CD4-positive, alpha-beta T cell treated with Interleukin-4 for 4 hours (primary cell): Measurements from ENCODE around the gene WNT9A.

Experiments used
- DNase-seq: peaks from one replicate; pipeline ENCODE4 v3.0.0-alpha.2; 2020

WNT9A gene

DNA sequence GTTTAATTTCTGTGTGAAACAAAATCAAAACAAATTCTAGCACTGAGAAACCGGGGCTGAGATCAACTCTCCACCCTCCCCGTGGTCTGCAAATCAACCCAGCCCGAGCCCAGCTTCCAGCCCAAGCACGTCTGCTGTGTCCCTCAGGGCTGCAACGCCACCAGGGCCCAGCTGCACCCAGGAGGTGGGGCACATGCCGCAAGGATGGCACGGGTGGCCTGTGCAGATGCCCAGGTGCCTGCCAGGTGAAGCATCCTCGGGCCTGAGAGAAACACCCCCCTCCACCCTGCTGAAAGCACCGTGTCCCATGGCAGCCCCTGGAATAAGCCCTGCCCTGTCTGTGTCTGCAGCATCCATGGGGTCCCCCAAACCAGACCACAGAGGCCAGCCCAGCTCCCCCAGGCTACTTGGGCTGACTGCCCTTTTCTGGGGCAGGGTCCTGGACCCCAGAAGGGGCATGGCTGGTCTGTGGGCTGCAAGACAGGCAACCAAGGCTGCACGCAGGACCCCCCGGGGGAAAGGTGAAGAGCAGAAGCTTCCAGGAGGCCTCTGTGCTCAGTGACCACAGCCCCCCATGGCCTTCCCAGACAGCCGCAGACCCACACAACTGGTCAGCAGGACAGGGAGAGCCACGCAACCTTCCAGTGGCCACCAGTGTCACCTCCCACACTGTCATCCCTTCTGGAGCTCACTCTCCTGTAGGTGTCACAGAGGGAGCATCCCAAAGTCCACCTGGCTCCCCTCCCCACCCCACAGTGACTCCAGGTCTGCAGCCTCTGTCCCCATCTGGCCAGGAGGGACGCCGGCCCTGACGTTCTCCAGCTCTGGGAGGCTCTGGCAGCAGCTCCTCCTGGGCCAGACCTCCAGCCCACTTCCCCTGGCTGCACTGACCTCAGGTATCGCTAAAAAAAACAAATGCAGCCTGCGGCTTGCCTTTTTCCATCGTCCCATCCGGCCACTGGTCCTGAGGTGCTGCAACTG, 7.7 kb downstream of the WNT9A start:
- DNase-seq: no peak

DNA sequence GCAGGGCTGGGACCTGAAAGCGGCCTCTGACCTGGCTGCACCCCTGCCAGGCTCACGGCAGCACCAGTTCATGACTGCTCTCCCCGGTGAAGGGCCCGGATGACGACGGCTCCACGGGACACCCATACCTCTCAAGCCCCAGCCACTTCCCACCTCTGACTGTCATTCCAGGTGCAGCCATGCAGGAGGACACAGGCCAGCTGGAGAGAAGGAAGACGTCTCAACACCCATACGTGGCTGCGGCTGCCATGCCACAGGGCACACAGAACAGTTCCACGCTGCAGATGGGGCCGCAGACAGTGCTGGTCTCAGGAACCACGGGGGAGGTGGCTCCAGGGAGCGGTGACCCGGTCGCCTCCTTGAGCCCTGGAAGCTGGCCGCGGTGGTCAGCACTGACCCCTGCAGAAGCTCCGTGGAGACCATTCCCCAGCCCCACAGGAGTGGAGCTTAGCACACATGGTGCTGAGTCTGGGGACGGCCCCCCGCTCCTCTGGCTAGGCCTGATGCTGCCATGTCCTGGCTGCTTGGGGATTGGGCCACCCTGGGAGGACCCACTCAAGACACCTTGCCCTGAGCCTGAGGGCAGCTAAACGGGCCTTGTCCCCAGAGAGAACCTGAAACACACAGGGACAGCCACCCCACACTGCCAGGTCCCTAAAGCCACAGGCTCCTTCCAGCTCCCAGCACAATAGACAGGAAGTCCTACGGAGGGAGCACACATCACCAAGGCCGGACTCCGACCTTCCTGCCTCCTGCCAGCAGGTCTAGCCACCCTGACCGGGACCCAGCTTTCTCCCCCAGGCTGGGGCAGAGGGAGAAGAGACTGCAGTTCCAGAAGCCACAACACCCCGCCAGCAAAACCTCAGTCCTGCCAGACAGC, 8.6 kb downstream of the WNT9A start:
- DNase-seq: no peak

DNA sequence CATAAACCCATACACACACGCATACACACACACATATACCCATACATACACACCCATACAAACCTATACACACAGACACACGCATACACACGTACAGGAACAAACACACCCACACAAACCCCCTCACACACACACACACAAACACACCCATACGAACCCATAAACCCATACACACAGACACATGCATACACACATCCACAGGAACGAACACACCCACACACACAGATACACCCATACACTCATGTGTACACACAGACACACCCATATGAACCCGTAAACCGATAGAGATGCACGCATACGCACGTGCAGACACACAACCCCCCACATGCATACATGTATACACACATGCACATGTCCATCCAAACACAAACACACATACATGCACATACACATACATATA, 9.5 kb downstream of the WNT9A start:
- DNase-seq: no peak

DNA sequence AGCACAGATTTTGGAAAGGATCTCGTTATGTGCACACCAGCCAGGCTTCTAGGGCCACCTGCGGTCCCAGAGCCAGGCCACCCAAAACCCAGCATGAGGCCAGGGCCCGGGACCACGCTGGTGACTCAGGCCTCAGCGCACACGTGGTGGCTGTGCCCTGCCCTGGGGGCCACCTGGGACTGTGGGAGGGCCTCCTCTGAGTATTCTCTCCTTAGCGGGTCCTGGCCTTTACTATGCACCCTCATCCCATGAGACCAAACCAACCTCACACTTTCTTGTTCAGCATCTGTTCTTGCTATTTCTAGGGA, 9.9 kb downstream of the WNT9A start:
- DNase-seq: no peak

DNA sequence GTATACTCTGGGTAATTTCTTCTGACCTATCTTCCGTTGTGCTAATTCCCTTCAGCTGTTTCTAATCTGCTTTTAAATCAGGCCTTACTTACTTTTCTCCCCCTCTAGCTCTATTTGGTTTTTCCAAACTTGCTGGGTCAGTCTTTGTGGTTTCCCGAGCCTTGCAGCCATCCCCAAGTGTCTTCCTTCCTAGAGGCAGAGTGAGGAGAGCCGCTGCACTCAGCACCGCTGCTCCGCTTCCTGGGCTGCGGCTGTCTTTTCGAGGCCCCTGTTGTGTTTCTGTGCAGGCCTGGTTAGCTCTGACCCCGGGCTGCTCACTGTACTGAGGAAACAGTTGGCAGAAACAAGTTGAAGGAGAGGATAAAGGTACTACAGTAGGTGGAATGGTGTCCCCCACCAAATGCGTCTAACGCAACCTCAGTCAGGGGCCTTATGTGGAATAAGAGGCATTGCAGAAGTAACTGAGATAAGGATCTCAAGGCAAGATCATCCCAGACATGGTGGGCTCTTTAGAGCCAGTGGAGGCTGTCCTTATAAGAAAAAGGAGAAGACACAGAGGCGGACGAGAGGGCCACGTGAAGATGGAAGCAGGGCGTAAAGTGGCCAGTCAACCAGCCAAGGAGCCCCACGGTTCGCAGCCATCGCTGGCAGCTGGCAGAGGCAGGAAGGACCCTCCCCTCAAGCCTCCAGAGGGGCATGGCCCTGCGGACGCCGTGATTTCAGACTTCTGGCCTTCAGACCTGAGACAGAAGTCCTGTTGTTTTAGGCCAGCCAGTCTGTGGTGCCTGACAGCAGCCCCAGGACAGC, 10.5 kb downstream of the WNT9A start:
- no peak for DNase-seq

DNA sequence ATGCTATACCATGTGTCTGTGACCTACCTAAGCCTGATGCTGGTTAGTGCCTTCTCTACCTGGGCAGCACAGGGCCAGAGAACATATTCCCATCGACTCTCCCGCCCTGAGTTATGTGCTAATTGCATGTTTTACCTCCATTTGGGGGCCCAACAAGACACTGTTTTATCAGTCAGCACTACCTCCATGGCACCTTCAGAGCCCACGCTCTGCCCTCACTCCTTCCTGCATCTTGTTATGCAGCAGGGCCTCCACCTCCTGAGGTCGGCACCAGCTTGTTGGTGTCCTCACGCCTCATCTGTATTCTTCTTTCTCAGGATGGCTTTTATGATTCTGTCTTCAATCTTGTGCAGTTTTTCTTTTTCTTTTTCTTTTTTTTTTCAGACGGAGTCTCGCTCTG, 11.9 kb downstream of the WNT9A start:
- no peak for DNase-seq

DNA sequence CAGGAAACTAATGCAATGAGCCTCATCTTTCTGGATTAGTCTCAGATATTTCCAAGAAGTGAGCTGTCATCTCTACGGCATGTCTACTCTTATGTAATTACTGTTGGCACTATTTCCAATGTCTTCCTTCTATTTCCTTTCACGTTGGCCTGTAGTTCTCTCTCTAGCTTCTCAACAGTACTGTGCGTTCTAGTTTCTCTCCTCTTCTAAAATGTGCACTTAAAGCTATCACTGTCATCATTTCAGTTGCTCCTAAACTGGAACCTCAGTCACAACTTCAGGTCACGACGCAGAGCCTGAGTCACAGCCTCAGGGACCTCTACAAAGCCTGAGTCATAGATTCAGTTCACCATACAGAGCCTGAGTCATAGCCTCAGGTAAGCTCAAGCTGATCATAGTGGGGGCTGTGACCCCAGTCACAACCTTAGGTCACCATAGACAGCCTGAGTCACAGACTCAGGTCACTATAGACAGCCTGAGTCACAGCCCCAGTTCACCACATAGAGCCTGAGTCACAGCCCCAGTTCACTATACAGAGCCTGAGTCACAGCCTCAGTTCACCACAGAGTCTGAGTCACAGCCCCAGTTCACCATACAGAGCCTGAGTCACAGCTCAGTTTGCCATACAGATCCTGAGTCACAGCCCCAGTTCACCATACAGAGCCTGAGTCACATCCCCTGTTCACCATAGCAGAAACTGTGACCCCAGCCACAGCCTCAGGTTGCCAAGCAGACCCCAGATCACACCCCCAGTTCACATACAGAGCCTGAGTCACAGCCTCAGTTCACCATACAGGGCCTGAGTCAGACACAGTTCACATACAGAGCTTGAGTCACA, 13.0 kb downstream of the WNT9A start:
- peak; percentile 59 for DNase-seq

DNA sequence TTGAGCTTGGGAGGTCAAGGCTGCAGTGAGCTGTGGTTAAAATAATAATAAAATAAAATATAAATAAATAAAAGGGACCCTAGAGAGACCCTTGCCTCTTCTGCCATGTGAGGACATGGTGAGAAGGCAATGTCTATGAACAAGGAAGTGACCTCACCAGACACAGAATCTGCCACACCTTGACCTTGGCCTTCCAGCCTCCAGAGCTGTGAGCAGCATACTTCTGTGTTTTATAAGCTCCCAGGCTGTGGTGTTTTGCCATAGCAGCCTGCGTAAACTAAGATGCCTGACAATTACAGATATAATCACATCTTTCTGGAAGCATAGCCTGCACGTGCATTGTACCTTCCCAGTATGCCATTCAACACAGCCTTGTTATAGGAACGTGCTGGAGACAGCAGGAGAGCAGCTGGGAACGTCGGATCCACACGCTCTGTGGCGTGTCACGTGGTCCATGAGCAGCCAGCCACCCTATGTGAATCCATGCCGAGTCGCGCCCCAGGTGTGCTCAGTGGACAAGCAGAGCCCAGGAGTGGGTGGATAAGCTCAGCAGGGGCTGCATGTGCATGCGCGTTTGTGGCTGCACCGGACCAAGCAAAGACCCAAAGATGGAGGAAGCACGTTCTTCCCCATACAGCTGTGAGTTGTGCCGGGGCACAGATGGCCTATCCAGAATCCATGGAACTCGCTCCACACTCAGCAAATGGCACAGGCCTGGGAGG, 17.8 kb downstream of the WNT9A start:
- DNase-seq: no peak

DNA sequence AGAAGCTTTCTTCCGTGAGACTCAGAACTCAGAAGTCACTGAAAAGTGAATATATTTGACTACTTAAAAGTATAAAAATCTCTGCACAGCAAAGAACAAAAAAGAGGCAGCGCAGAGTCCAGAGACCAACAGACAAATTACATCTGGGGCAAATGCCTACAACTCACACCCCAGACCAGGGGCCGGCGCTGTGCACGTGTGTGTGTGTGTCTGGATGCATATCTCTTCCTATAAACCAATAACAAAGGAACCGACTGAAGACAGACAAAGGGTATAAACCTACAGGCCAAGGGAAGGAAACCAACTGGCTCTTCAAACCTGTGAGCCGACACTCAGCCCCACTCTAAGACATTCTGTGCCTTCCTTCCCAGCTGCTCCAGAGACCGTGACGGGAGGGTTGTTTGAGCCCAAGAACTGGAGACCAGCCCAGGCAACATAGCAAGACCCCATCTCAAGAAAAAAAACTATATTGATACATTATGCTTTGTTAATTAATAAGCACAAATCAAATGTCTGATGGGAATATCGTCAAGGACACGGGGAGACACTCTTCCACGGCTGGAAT, 18.8 kb downstream of the WNT9A start:
- DNase-seq: no peak

DNA sequence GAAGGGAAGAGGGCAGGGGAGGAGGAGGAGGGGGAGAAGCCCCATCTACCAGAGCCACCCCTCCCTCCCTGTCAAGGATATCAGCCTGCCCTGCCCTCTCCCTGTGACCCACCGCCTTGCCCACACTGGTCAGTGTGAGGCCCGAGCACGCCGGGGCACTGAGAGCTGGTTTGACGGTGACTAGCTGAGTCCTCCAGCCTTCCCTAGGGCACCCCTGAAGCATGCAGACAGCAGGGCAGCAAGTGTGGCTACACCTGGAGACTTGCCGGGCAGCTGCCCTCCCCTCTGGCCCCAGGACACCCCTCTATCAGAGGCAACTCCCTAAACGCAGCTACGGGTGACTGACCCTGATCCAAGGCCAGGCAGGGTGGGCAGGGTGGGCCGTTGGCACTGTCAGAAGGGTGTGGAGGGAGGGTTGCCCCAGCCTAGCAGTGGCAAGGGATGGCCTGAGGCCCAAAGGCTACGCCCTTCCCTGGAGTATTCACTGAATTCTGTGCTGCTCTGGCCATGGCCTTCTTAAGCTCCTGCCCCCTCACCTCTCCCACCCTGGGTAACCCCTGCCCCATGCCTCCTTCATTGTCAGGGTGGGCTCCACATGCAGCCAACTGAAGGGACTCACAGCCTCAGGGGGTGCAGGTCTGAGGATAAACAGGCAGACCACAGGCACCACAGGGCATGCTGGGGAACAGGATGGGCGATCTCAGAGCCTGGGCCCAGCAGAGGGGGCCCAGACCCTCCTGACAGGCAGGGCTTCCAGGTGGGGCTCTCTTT, 19.6 kb downstream of the WNT9A start:
- DNase-seq: no peak

DNA sequence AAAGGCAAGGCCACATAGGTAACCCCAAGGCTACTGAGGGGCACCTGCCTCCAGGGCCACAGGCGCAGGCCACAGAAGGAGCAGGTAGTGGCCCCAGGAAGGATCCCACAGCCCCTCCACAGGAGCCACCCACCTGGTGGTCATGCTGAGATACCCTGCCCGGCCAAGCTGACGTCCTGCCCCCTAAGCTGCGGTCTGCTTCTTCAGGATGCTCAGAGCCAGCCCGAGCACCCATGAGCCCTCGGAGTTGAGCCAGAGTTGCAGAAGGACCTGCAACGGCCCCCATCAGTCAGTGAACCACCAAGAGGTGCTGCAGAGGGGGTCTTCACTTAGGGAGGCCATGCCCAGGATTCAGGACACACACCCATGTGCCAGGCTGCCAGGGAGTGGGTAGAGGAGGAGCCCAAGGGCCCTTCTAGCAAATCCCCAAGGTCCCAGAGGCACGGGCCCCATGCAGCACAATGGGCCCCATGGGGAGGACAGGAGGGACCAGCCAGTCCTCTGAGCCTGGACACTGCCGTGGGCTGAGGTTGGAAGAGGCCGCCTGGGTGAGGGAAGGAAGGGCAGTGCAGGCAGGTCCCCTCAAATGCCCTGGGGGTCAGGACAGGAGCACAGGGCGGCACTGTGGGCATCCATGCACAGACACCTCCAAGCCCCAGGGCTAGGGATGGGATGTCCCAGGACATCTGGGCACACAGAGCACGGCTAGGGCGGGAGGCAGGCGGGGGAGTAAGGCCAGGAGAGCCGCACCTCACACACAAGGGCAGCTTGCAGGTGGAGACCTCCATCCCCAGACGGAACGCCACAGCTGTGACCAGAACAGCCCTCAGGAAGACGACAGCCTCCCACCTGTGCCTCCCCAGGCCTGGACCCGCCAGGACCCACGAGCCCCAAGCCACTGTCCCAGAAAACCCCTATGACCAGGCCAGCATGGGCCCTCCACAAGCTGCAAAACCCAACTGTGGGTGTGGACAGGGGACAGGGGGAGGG, 20.5 kb downstream of the WNT9A start:
- no peak for DNase-seq

DNA sequence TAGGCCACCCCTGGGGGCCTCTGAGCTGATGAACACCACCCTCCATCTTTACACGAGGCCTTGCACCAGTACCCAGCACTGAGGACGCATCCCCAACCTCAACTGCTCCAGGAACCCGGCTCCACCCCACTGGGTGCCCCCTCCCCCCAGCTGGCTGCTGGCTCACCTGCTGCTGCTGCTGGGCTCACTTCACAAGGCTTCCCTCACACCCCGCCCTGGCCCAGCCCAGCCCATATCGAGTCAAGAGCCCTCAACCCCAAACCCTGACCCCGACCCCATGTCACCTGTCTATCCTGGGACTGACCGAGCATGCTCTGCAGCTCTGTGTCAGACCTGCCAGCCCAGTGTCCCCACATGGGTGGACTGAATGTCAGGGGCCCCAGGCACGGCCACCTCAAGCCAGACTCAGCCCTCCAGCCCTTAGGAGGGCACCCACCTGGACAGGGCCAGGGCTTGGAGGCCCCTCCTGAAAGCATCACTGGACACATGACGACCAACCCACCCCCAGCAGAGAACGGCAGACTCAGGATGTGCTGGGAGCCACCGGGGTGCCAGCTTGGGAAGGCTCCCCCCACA, 21.4 kb downstream of the WNT9A start:
- DNase-seq: no peak

DNA sequence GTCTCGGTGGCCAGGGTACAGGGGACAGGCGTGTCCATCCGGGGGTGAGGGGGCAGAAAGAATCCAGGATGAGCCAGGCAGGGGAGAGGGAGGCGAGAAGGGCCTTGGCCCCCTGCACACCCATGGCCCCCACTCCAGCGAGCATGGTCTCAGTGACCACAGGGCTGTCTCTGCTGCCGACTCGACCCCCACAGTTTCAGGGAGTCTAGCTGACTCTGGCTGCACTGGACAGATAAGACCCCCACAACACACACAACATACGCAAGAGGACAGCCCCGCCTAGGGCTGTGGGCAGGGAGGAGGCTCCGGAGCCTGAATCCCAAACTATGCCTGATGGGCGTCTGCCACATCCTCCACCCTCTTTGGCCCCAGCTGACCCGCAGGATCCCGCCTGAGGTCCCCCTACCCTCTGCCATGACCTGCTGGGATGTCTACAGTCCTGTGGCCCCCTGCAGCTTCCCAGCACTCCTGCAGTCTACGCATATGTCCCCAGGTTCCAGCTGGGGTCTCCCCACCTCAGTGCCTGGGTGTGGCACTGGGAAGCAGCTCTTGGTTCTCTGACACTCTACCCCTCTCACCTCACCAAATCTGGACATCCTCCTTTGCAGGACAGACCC, 22.0 kb downstream of the WNT9A start:
- no peak for DNase-seq

DNA sequence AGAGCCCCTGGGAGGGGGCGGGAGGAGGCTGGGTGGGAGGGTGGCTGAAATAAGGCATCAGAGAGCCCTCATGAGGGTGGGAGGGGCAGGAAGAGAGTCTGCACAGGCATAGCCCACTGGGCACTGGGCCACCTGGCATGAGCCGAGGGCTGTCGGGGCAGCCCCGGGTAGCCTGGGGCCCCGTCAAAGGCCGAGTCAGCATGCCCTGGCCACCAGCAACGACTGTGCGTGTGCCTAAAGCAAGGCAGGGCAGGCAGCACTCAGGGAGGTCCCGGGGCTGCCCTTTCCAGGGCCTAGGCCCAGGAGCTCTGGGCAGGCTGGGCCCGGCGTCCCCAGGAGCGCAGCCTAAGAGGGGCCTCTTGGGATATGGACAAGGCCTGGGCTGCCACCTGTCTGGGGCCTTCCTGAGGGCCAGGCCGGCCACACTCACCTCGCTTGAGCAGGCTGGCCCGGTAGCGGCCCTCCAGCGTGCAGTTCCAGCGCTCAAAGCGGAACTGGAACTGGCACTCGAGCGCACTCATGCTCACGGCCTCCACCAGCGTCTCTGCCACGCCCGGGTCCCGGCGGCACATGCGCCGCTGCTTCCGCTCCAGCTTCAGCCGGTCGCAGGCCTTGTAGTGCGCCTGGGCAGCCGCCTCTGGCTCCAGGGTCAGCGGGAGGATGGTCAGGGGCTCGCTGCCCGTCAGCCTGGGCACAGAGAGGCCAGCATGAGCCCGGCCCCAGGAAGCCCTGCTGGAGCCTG, 22.7 kb downstream of the WNT9A start:
- no peak for DNase-seq

DNA sequence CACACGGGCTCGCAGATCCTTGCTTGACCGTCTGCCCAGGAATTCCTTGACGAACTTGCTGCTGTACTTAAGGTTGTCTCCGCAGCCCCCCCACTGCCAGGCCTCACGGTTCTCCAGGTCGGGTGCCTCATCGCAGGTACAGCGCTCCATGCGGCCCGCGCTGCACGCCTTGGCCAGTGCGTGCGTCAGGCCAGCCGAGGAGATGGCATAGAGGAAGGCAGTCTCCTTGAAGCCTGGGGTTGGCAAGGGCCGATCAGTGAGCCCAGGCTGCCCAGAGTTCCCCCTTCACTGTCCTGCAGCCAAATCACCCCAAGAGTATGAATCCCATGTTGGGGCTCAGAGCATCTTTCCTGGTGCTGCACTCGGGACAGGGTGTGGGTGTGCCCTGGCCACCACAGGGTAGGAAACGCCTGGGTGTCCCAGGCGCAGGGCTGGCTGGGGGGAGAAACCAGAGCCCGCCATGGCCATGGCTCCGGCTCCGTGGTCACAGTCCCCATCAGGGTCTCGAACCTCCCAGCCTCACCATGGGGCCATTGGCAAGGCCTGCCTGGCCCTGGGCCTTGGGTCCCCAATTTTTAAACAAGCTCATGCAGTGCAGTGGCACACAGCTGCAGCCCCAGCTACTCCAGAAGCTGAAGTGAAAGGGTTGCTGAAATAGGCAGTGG, 23.4 kb downstream of the WNT9A start:
- DNase-seq: no peak

DNA sequence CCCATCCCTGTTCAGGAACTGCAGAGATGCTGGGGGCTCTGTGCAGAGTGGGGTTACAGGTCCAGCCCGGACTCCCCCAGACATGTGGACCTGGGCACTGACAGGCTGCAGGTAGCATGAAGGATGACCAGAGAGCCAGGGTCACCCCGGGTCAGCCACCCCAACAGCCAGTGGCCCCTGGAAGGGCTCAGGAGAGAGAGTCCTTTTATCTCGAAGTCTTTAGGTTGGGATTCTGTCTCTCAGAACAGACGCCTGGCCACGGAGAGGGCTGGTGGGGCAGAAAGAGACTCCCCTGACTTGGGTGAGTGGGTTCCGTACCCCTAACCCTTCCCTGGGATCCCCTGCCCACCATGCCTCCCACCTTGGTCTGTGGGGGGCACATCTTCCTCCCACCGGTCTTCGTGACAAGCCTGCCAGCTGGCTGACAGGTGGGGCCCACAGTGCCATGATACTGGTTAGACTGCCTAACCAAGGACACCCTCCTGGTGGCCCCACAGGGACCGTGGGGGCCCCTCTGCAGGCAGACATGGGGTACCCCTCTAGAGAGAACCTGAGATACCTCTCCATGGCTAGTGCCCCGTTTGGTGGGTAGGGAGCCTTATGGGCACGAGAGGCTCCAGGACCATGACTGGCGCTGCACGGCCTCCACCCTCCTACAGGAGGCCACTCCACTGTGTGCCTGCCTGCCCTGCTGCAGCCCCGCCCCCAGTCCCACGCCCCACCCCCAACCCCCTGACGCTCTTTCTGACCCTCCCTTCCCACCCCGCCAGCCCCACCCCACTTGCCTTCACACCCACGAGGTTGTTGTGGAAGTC, 24.2 kb downstream of the WNT9A start:
- DNase-seq: no peak
